Transverse colon (tissue), 4 donors: ENCODE results near the gene ZNF618. TPM values are rescaled to one million over a fixed set of nuclear protein-coding genes. Genes with fewer than 3 reads are reported as not detected.

ENCODE experiments used
- DNase-seq: peaks from one replicate; pipeline ENCODE4 v3.0.0-alpha.2; 2019
- H3K27ac ChIP-seq, 4 donors: fragments of 200-600 bp; sonication (generic); 2 replicates each; pipeline ENCODE4 v1.5.1; 2016 to 2018; ENCODE audit warnings: inconsistent platforms in 4 of 4
- H3K27me3 ChIP-seq: fragments of 200-600 bp; sonication (generic); 2 replicates; pipeline ENCODE4 v1.5.1; 2017; ENCODE audit warnings: inconsistent platforms
- H3K36me3 ChIP-seq, 4 donors: fragments of 200-600 bp; sonication (generic); 2 replicates each; pipeline ENCODE4 v1.5.1; 2017 to 2019; ENCODE audit warnings: inconsistent platforms in 4 of 4
- H3K4me1 ChIP-seq, 4 donors: fragments of 200-600 bp; sonication (generic); 2 replicates each; pipeline ENCODE4 v1.5.1; 2017 to 2020; ENCODE audit warnings: inconsistent platforms in 4 of 4
- H3K4me3 ChIP-seq, 4 donors: fragments of 200-600 bp; sonication (generic); 1 replicate in 1 of 4; 2 replicates in 3 of 4; pipeline versions ENCODE4 v1.5.1 to v1.6.1; 2017 to 2019; ENCODE audit warnings: inconsistent platforms in 4 of 4
- H3K9me3 ChIP-seq, 2 donors: fragments of 200-600 bp; sonication (generic); 2 replicates each; pipeline ENCODE4 v1.5.1; 2017 to 2019; ENCODE audit warnings: inconsistent platforms in 2 of 2
- EP300 ChIP-seq: sonication (generic); formaldehyde crosslinking; IDR thresholded peaks from one replicate; pipeline ENCODE4 v1.6.1; 2017; ENCODE audit warnings: antibody characterized with exemption, low read depth
- POLR2A ChIP-seq: fragments of 450-650 bp; IDR thresholded peaks from one replicate; pipeline ENCODE4 v1.6.1; 2016; ENCODE audit warnings: antibody characterized with exemption, mild to moderate bottlenecking, moderate library complexity
- POLR2AphosphoS5 ChIP-seq, 3 donors: sonication (generic); formaldehyde crosslinking; IDR thresholded peaks; one replicate each; pipeline ENCODE4 v1.6.1; 2016; ENCODE audit warnings: antibody characterized with exemption in 3 of 3
- WGBS, 2 donors: methylation state at CpG; one replicate each; pipeline ENCODE4 v1.1.5; 2018; ENCODE audit warnings: low coverage in 1 of 2; 5-methylcytosine and 5-hydroxymethylcytosine counted together
- in situ Hi-C, 4 donors: fragments of 200-750 bp; cut with MboI; loops; one replicate each; pipeline versions ENCODE4 v1.15.0 to v1.15.1; 2017; ENCODE audit warnings: low sequenced_read_pairs in 3 of 4, low pct_ligation_motif_present in 1 of 4, low pct_unique_long_range_greater_than_20kb in 1 of 4
- intact Hi-C: fragments of 100-400 bp; cut with DNase I; formaldehyde crosslinking; loops from one replicate; pipeline ENCODE4 v1.15.1; 2023; ENCODE audit warnings: low total_unique reads
- total RNA-seq, 4 donors: library from RNA; depleted of rRNA; stranded (reverse); fragments of >200 nt; gene quantifications; one replicate each; pipeline ENCODE4 v1.1.0, GENCODE V29; 2016
- TF ChIP-seq, protein P1 (sequence below), 5 experiments: fragments of 200-600 bp in 3 of 5; fragments of 450-650 bp in 2 of 5; sonication (generic) in 3 of 5; IDR thresholded peaks; 1 replicate in 2 of 5; 2 replicates in 3 of 5; pipeline ENCODE4 v1.5.1; 2016 to 2017; ENCODE audit warnings: antibody characterized with exemption in 5 of 5, inconsistent platforms in 3 of 5, mild to moderate bottlenecking in 2 of 5, moderate library complexity in 1 of 5

Gene ZNF618
- total RNA-seq, 4 donors from 2014 or later = 2.2 to 8.6 (median 4.0) TPM

DNA sequence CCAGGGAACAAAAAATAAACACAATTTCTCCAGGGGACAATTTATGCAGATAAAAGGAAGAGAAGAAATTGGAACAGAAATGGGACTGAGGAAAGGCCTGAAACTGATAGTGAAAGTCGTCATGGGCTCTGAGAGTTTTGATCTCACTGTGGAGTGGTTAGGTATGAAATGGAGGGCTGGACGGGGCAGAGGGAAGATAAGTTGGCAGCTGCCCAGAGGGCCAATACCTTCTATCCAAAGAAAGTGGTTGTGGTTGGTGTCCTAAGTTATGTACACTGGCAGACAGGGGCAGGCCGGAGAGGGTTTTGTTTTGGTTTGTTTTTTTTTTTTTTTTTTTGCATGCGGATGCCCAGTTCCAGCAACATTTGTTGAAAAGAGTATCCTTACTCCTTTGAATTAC, 46.1 kb downstream of the ZNF618 start:
- H3K27ac ChIP-seq = no peak overlapping the region
- WGBS, 2 donors = 76 to 90% methylated on average over 4 of the region's 4 CpGs
- no peak overlapping the region for H3K4me3 ChIP-seq
- no peak for DNase-seq
- intact Hi-C loops = no loop called here
- H3K36me3 ChIP-seq = no peaks in the 10 kb centered on the region
- TF ChIP-seq POLR2A = no peak
- TF ChIP-seq, protein P1, sequence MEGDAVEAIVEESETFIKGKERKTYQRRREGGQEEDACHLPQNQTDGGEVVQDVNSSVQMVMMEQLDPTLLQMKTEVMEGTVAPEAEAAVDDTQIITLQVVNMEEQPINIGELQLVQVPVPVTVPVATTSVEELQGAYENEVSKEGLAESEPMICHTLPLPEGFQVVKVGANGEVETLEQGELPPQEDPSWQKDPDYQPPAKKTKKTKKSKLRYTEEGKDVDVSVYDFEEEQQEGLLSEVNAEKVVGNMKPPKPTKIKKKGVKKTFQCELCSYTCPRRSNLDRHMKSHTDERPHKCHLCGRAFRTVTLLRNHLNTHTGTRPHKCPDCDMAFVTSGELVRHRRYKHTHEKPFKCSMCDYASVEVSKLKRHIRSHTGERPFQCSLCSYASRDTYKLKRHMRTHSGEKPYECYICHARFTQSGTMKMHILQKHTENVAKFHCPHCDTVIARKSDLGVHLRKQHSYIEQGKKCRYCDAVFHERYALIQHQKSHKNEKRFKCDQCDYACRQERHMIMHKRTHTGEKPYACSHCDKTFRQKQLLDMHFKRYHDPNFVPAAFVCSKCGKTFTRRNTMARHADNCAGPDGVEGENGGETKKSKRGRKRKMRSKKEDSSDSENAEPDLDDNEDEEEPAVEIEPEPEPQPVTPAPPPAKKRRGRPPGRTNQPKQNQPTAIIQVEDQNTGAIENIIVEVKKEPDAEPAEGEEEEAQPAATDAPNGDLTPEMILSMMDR (IDR thresholded peaks at IDR 0.05) = no peak
- H3K9me3 ChIP-seq = peaks cover 0 to 9% of the 10 kb centered on the region in 2 donors
- in situ Hi-C loops = no loop called here
- no peaks in the 10 kb centered on the region for H3K4me1 ChIP-seq
- no peaks in the 10 kb centered on the region for H3K27me3 ChIP-seq

DNA sequence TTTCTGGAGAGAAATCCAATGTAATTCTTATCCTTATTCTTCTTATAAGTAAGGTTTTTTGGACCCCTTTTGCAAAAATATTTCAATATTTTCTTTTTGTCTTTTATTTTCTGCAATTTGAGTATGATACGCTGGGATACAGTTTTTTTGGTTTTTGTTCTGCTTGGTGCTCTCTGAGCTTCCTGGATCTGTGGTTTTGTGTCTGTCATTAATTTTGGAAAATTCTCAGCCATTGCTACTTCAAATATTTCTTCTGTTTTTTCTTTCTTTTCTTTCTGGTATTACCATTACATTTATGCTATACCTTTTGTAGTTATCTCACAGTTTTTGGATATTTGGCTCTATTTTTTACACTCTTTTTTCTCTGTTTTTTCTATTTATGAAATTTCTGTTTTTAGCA, 50.1 kb downstream of the ZNF618 start:
- Histone ChIP-seq H3K36me3 (no peaks in the 10 kb centered on the region), H3K9me3 (peaks cover 0 to 9% of the 10 kb centered on the region in 2 donors), H3K27me3 (no peaks in the 10 kb centered on the region), H3K27ac (no peak overlapping the region), H3K4me1 (no peaks in the 10 kb centered on the region), H3K4me3 (no peak overlapping the region)
- intact Hi-C loops = no loop called here
- no peak for DNase-seq
- TF ChIP-seq EP300 = no peak
- TF ChIP-seq, protein P1 (IDR thresholded peaks at IDR 0.05) = no peak
- TF ChIP-seq POLR2AphosphoS5 (IDR thresholded peaks at IDR 0.05) = no peak
- no peak for TF ChIP-seq POLR2A
- in situ Hi-C loops = no loop called here
- WGBS, 2 donors = 82 to 90% methylated on average over 1 of the region's 1 CpG

DNA sequence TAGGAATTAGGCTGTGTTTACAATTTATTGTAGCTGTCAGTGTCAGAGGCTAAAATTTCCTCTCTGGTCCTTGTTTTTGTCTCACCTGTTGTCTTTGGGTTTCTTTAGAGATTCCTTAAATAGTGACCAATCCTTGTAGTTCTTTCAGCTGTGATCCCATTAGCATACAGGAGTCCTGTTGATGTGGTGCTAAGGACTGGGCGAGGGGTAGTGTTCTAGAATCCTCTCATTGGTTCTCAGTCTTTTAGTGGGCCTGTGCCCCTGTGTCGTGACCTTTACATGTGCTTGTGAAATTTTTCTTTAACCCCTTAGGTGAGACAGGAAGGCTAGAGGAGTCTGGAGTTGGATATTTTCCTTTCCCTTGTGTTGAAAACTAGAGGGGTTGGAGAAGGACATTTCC, 51.2 kb downstream of the ZNF618 start:
- no peaks in the 10 kb centered on the region for H3K36me3 ChIP-seq
- no peak overlapping the region for H3K27ac ChIP-seq
- peaks cover 0 to 9% of the 10 kb centered on the region in 2 donors for H3K9me3 ChIP-seq
- DNase-seq = no peak
- TF ChIP-seq POLR2AphosphoS5 (IDR thresholded peaks at IDR 0.05) (no peak), POLR2A (no peak), EP300 (no peak)
- TF ChIP-seq, protein P1 (IDR thresholded peaks at IDR 0.05) = no peak
- H3K27me3 ChIP-seq = no peaks in the 10 kb centered on the region
- H3K4me1 ChIP-seq = no peaks in the 10 kb centered on the region
- H3K4me3 ChIP-seq = no peak overlapping the region
- in situ Hi-C loops = no loop called here
- whole genome bisulfite sequencing, 2 donors = 38% methylated on average over 2 of the region's 2 CpGs; no CpG with 5 or more reads in 1 of the 2 donors
- intact Hi-C loops = no loop called here

DNA sequence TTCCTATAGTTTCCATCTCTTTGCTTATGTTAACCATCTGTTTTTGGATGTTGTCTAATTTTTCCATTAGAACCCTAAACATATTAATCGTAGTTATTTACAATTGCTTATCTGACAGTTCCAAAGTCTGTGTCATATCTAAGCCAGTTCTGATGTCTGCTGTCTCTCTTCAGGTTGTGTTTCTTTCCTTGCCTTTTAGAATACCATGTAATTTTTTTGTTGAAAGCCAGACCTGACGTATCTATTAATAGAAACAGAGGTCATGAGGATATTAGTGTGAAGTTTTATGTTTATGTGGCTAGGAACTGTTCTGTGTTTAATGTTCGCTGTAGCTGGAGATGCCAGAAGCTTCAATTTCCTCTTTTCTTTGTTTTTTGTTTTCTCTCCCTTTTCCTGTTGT, 52.2 kb downstream of the ZNF618 start:
- H3K27ac ChIP-seq = no peak overlapping the region
- in situ Hi-C loops = no loop called here
- WGBS, 2 donors = 44 to 50% methylated on average over 3 of the region's 3 CpGs

More for the DNA sequence above, 52.2 kb downstream of the ZNF618 start:
- Histone ChIP-seq H3K4me3 (no peak overlapping the region), H3K9me3 (peaks cover 0 to 2% of the 10 kb centered on the region in 2 donors), H3K27me3 (no peaks in the 10 kb centered on the region), H3K36me3 (no peaks in the 10 kb centered on the region), H3K4me1 (no peaks in the 10 kb centered on the region)
- DNase-seq = no peak
- TF ChIP-seq POLR2A (no peak), EP300 (no peak), POLR2AphosphoS5 (IDR thresholded peaks at IDR 0.05) (no peak)
- TF ChIP-seq, protein P1 (IDR thresholded peaks at IDR 0.05) = no peak
- intact Hi-C loops = no loop called here
